Dermis microvascular lymphatic vessel endothelial cell (primary cell): ENCODE results near the gene EHHADH. TPM values are rescaled to one million over a fixed set of nuclear protein-coding genes. Genes with fewer than 3 reads are reported as not detected.
"Not testable (repeated sequence)": the region's sequence is repeated elsewhere in the genome, so short reads cannot be mapped to it uniquely, and the experiment has no call there.

Experiments used
- DNase-seq, 2 donors: peaks; one replicate each; pipeline versions ENCODE4 v3.0.0 to v3.0.0-alpha.2; 2010; ENCODE audit warnings: low read depth in 2 of 2
- total RNA-seq: library from RNA; depleted of rRNA; stranded (reverse); fragments of >200 nt; gene quantifications from 2 replicates; pipeline ENCODE4 v1.2.1, GENCODE V29; 2014

The EHHADH gene
- total RNA-seq, 1 donor from 2014 or later = 4.5 TPM

DNA sequence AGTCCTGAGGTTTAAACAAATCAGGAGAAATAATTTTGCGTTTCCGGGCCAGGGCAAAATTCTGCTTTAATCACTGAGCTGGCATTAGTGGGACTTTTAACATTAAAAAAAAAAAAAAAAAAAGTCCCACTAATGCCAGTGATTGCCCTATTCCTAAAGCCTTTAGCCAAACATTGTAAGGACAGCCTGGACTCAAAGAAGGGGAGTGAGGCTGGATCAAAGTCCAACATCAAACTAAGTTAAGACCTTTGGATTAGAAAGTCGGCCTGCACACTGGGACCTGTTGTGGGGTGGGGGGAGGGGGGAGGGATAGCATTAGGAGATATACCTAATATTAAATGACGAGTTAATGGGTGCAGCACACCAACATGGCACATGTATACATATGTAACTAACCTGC, 716 bp downstream of the EHHADH start:
- DNase-seq = not testable (repeated sequence)

DNA sequence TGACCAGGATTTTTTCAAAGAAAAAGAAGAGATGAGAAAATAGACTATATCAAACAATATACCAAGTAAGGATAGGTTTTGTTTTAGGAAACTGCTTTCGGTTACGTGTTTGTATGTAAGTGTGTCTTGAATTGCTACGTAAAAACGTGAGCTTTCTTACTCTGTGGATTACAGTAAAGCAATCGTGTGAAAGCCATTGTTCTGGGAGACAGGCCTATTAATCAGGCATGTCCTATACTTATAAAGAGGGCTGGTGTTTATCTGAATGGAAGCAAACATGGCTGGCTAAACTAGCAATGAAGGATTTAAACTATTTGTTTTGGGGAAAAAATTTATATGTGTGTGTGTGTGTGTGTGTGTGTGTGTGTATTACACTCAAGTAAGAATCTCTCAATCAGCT, 2.6 kb downstream of the EHHADH start:
- no peak for DNase-seq

GRCh38 chr3:185250653-185251052, 3.2 kb downstream of the EHHADH start:
- no peak for DNase-seq

DNA sequence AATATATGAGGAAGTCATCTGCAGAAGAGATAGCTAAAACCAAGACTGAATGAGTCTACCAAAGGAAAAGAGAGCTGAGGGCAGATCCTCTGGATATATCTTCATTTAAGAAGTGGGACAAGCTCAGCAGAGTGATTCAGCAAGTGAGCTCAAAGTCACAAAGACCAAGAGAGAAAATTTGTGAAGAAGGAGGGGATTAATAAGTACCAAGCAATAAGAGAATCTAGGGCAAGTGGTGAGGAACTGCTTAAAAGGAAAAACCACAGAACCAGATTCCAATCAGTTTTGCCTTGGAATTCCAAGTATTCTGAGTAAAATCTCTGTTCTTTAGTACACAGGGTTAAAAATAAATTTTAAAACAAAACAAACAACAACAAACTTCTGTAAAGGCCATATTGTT, 3.6 kb downstream of the EHHADH start:
- no peak for DNase-seq

DNA sequence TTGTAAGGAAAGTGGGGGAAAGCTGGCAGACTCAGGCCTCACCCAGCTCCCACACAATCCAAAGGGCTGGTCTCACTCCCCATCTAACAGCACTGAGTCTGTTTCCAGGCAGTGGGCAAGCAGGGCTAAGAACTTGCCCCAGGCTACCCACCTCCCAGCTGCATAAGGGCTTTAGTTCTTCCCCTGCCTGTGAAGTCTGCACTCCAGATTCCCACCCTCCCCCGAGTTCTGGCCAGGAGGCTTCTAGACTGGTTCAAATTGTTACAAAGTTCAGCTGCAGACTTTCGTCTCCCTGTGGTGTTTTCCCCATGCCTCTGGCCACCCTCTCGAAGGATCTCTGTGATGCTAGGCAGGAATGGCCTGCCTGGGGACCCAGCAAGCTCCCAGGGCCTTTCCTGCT, 11.2 kb downstream of the EHHADH start:
- no peak for DNase-seq

DNA sequence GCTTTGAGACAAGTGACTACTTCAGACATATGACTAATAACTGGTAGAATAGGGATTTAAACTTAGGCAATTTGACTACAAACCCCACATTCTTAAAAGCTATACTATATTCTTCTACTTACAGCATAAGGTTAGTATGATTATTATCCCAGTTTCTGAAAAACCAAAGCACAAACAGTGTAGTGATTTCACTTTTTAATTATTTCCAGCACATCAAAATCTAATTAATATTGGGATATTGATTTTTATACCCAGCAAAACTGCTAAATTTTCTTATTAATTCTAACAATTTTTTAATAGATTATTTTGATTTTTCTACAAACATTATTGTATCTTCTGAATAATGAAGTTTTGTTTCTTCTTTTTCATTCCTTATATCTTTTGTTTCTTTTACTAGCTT, 16.9 kb downstream of the EHHADH start:
- DNase-seq = no peak

- DNase-seq = no peak
Observed at GRCh38 chr3:185233328-185233727, 20.5 kb downstream of the EHHADH start.

DNA sequence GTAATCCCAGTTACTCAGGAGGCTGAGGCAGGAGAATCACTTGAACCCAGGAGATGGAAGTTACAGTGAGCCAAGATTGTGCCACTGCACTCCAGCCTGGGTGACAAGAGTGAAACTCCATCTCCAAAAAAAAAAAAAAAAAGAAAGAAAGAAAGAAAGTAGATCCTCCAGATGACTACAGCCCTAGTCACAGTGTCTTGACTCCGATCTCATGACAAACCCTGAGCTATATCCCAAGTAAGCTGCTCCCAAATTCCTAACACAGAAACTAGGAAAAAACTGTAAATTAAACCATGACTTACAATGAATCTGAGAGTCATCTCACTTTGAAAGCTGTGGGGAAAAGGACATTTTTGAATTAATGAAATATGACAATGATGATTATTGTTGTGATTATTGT, 27.3 kb downstream of the EHHADH start:
- DNase-seq = not testable (repeated sequence)

DNA sequence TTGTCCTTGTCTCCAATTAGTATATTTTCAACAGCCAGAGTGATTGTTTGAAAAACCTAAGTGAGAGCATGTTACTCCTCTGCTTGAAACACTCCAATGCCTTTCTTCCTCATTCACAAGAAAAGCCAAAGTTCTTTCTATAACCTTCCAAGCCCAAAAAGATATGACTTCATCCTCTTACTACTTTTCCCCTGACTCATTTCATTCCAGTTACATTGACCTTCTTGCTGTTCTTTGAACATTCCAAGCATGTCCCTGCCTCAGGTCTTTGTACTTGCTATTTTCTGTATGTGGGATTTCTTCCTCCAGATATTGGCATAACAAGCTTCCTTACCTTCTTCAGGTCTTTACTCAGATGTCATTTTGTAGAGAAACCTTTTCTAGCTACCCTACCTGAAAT, 28.3 kb downstream of the EHHADH start:
- no peak for DNase-seq

DNA sequence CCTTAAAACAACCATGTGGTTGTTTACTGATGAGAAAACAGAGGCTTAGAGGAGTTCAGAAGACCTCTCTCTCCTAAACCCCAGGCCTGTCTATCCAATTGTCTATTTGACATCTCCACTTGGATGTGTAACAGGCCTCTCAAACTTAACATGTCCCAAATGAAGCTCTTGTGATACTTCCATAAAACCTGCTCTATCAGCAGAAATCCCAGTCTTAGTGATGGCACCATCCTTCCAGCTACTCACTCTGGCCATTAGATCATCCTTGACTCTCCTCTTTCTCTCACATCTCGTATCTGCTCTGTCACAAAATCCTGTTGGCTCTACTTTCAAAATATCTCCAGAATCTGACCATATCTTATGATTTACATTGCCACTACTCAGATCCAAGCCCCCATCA, 28.8 kb downstream of the EHHADH start:
- no peak for DNase-seq

DNA sequence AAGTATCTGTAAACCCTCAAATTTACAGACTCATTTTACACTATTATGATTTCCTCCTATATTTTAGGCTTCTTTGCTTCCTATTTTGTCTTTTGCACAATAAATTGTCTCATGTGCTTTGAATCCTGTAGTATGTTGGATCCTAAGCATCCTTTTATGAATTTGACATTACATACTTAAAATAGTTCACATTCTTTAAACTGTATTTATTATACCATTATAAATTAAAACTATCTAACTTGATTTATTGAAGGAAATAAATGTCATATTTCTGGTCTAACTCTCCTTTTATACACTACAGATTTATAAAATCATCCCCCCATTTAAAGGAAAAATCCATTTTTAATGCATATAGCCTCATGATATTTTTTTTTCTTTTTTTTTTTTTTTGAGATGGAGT, 32.6 kb downstream of the EHHADH start:
- DNase-seq = no peak

GRCh38 chr3:185216607-185216958, 37.3 kb downstream of the EHHADH start:
- DNase-seq = peak in 1 of 2 donors; percentile 26

DNA sequence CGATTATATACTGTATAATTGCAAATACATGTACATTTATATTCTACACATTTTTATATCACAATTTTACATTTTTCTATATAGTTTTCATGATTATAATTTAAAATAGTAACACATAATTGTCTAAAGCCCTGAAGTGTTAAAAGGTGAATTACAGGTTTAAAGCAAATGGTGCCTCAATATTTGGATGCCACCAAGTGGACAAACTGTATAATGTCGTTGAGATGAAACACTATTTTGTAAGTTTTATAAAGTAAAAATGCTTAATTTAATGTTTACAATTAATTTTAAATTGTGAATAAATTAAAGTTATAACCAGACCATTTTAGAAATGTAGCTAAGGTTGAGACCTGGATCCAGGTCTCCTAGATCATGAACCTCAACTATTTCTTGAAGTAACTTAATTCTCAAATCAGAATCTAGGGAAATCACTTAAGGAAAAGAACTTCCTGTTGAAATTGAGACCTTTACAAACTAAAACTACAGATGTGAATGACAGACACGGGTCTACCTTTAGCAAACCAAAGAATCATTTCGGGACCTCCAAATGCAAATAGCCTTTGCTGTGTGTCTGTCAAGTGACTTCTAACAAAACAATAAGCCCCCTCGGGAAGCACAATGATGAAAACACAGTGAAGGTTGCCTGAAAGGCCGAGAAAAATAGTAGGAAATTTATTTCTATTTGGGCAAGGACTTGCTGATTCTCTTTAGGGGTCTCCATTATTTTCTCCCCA, 37.8 kb downstream of the EHHADH start:
- peak in 1 of 2 donors; percentile 31 for DNase-seq

DNA sequence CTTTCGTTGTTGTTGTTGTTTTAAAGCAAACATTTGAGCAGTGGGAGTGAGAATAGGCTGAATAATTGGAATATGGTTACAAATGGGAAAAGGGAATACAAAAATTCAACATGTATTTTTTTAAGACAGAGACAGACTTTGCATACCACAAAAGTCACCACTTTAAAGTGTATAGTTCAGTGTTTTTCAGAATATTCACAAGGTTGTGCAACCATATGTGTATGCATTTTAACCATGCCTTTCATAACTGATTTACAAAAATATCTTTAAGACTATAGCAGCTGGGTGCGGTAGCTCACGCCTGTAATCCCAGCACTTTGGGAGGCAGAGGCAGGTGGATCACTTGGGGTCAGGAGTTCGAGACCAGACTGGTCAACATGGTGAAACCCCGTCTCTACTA, 41.3 kb downstream of the EHHADH start:
- DNase-seq = no peak

- no peak for DNase-seq
Observed at GRCh38 chr3:185212086-185212485, 41.8 kb downstream of the EHHADH start.

DNA sequence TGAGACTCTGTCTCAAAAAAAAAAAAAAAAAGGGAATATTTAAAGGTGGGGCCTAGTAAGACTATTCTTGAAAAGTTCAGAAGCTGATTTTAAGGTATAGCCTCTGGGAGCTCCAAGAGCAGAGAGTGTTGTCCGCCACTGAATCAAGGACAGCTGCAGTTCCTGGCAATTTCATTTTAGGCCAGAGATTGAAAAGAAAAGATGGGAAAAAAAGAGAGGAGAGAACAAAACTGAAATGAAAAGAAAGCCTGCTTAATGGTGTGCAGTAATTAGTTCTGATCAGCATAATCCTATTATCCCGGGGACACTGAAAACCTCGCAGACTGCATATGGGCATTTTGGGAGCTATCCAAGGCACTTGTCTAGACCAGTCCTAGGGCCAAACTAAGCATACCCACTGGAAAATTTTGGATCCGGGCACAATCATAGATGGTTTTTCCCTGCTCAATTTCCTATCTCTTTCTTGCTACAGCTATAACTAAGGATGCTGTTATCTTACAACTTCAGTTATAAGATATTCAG, 43.2 kb downstream of the EHHADH start:
- no peak for DNase-seq

DNA sequence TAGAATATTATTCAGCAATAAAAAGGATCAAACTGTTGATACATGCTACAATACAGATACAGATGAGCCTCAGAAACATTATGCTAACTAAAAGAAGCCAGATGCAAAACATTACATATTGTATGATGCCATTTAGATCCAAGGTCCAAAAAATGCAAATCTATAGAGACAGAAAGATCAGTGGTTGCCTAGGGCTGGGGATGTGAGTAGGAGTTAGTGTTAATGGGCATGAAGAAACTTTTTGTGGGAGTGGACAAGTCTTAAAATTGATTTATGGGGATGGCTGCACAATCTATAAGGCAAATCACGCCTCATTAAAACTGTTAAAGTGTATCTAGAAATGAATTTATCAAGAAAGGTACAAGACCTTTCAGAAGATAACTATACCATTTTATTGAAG, 45.0 kb downstream of the EHHADH start:
- no peak for DNase-seq

DNA sequence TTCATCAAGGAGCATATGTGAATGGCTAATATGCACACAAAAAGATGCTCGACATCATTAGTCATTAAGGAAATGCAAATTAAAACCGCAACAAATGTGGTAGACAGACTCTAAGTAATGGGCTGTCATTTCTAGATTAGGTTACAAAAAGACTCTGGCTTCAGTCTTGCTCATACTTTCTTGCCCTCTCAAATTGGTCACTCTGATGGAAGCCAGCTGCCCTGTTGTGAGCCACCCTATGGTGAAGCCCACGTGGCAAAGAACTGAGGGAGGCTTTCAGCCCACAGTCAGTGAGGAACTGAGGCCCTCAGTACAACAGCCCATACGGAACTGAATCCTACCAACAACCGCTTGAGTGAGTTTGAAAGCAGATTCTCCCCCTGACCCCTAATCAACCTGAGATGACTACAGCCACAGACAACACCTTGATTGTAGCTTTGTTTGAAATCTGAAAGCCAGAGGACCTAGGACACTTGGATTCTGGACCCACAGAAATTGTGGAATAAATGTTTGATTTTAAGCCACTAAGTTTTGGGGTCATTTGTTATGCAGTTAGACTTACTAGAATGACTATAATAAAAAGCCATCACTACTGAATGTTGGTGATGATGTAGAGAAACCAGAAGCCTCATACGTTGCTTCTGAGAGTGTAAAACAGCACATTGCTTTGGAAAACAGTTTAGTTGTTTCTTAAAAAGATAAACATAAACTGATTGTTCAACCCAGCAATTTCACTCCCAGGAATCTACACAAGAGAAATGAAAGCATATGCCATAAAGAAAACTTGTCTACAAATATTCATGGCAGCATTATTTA, 45.7 kb downstream of the EHHADH start:
- DNase-seq = no peak

DNA sequence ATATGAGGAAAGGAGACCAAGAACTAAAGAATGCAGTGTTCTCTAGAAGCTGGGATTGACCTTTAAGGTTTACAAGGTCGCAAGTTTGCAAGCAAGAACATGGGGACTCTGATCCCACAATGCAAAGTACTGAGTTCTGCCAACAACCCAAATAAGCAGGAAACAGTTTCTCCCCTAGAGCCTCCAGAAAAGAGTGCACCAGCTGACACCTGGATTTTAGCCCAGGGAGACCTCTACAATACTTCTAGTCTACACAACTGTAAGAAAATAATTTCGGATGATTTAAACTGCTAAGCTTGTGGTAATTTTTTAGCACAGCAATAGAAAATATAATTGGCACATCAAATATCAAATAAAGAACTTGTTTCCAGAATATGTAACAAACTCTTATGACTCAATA, 46.4 kb downstream of the EHHADH start:
- no peak for DNase-seq

- DNase-seq = no peak
Observed at GRCh38 chr3:185205865-185206264, 48.0 kb downstream of the EHHADH start.

DNA sequence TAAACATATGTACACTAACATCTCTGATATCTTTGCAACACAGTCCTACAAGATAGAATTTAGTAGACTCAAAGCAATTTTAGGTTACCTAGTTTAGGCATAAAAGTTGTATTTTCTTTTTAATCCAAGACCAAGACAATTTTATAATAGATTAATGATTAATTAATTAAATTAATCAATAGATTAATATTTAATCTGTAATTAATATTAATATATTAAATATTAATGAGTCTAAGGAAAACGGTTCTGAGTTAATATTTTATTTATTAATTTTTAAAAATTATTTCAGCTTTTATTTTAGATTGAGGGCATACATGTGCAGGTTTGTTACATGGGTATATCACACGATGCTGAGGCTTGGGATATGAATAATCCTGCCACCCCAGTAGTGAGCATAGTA, 49.0 kb downstream of the EHHADH start:
- DNase-seq = no peak

DNA sequence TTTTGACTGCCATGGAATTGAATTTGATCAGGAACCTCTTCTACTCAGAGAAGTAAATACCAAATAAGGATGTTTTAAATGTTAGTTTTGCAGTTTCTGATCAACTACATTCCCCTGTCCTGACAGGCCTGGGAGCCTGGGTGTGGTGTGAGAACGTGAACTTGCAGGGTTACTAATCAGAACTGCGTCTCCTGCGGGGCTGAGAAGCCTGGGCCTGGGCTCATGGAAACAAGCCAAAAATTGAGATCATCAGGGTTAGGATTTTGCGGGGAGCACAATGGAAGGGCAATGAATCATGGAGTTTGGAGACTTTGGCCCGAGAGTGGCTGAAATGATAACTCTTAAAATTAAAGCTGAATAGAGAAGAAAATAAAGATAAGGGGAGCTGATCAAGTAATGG, 53.2 kb downstream of the EHHADH start:
- DNase-seq = peak in 1 of 2 donors; percentile 52

DNA sequence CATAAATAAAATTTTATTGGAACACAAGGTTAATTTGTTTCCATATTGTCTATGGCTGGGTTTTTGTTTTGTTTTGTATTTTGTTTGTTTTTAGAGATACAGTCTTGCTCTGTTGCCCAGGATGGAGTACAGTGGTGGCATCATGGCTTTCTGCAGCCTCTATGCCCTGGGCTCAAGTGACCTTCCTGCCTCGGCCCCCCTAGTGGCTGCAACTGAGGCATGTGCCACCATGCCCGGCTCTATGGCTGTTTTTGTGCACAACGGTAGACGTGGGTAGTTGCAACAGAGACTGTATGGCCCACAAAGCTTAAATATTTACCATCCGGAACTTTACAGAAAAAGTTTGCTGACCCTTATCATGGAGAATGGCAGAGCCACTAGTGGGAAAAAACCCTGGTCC, 54.2 kb downstream of the EHHADH start:
- no peak for DNase-seq
